ENCODE measurements around the gene EIF3I.
"Not testable (repeated sequence)": the region's sequence is repeated elsewhere in the genome, so short reads cannot be mapped to it uniquely, and the experiment has no call there.

The EIF3I gene

GRCh38 chr1:32232558-32233304, 10.5 kb downstream of the EIF3I start:
- DNase-seq (ENCODE audit: low spot score) = no peak

- no peak for DNase-seq (ENCODE audit: low spot score)
Measured at GRCh38 chr1:32234792-32235191, 12.6 kb downstream of the EIF3I start.

GRCh38 chr1:32239337-32239736, 17.1 kb downstream of the EIF3I start:
- DNase-seq (ENCODE audit: low spot score) = no peak

GRCh38 chr1:32239790-32240139, 17.6 kb downstream of the EIF3I start:
- no peak for DNase-seq (ENCODE audit: low spot score)

GRCh38 chr1:32240140-32240951, 18.1 kb downstream of the EIF3I start:
- DNase-seq (ENCODE audit: low spot score) = peak; percentile 76

- DNase-seq (ENCODE audit: low spot score) = peak; percentile 75
Measured at GRCh38 chr1:32241001-32241763, 19.0 kb downstream of the EIF3I start.

GRCh38 chr1:32242341-32242851, 20.2 kb downstream of the EIF3I start:
- peak; percentile 22 for DNase-seq (ENCODE audit: low spot score)

- DNase-seq (ENCODE audit: low spot score) = no peak
Measured at GRCh38 chr1:32246888-32247273, 24.7 kb downstream of the EIF3I start, which contains the start of gene FAM167B. Gene FAM167B, plus strand, starts transcription at chr1:32247222. Its CDS starts 200 bp downstream, at chr1:32247422.

GRCh38 chr1:32247452-32247851, 25.2 kb downstream of the EIF3I start:
- DNase-seq (ENCODE audit: low spot score) = no peak

GRCh38 chr1:32247983-32248889, 26.0 kb downstream of the EIF3I start:
- peak; percentile 62 for DNase-seq (ENCODE audit: low spot score)

- no peak for DNase-seq (ENCODE audit: low spot score)
Measured at GRCh38 chr1:32249831-32250525, 27.8 kb downstream of the EIF3I start.

GRCh38 chr1:32250893-32251716, 28.9 kb downstream of the EIF3I start, which contains the start of gene LCK:
Gene LCK, plus strand, starts transcription at chr1:32251265. Its CDS starts 23,065 bp downstream, at chr1:32274330.
- DNase-seq (ENCODE audit: low spot score) = no peak

GRCh38 chr1:32255072-32256071, 33.2 kb downstream of the EIF3I start:
- DNase-seq (ENCODE audit: low spot score) = no peak

GRCh38 chr1:32256473-32257226, 34.4 kb downstream of the EIF3I start:
- DNase-seq (ENCODE audit: low spot score) = no peak

- DNase-seq (ENCODE audit: low spot score) = no peak
Measured at GRCh38 chr1:32257227-32257508, 35.0 kb downstream of the EIF3I start.

- DNase-seq (ENCODE audit: low spot score) = not testable (repeated sequence)
Measured at GRCh38 chr1:32263236-32263593, 41.0 kb downstream of the EIF3I start.

- no peak for DNase-seq (ENCODE audit: low spot score)
Measured at GRCh38 chr1:32263744-32264143, 41.5 kb downstream of the EIF3I start.

- DNase-seq (ENCODE audit: low spot score) = no peak
Measured at GRCh38 chr1:32265846-32266245, 43.6 kb downstream of the EIF3I start.
